ENCODE data around the gene PTPRN2. TPM values are rescaled to one million over a fixed set of nuclear protein-coding genes. Genes with fewer than 3 reads are reported as not detected.

Gene PTPRN2
- total RNA-seq, 1 experiment from 2014 or later = not detected

DNA sequence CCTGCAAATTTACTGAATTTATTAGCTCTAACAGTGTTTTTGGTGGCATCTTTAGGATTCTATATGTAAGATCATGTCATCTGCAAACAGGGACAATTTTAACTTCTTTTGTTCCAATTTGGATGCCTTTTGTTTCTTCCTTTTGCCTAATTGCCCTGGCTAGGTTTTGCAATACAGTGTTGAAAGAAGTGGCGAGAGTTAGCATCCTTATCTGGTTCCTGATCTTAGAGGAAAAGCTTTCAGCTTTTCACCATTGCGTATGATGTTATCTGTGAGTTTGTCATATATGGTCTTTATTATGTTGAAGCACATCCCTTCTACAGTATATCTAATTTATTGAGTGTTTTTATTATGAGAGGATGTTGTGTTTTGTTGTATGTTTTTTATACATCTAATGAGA is 301.4 kb downstream of the PTPRN2 start:
- CTCF ChIA-PET = no interaction called here
- no peak for DNase-seq
- no TSS peak for BruUV-seq (replicated peaks)

GRCh38 chr7:158285383-158285770 is 302.2 kb downstream of the PTPRN2 start:
- H2AFZ ChIP-seq = no peak overlapping the region
- CTCF ChIA-PET = no interaction called here
- no peak overlapping the region for H3K4me3 ChIP-seq
- no peaks in the 10 kb centered on the region for H3K9me3 ChIP-seq (ENCODE audit: insufficient read depth, low read depth)
- no peak for TF ChIP-seq EZH2 (IDR thresholded peaks at IDR 0.05; ENCODE audit: low read depth)
- TF ChIP-seq CTCF (conservative IDR thresholded peaks at IDR 0.05) = no peak
- H3K27ac ChIP-seq = no peak overlapping the region
- no peaks in the 10 kb centered on the region for H3K4me1 ChIP-seq (replicated peaks; ENCODE audit: insufficient read depth)
- H3F3A ChIP-seq (ENCODE audit: insufficient read depth, low read depth) = no peaks in the 10 kb centered on the region
- no peaks in the 10 kb centered on the region for H3K79me2 ChIP-seq (ENCODE audit: low read depth)
- no peak for DNase-seq
- intact Hi-C loops (cut with micrococcal nuclease; ENCODE audit: unreplicated experiment) = no loop called here
- no TSS peak for BruUV-seq (replicated peaks)
- H3K4me2 ChIP-seq = no peak overlapping the region
- POLR2A ChIA-PET (ENCODE audit: unreplicated experiment) = no interaction called here
- H4K20me1 ChIP-seq (ENCODE audit: insufficient read depth) = no peaks in the 10 kb centered on the region
- H3K9me2 ChIP-seq (ENCODE audit: insufficient read depth) = no peaks in the 10 kb centered on the region
- H3K36me3 ChIP-seq (ENCODE audit: low read depth) = no peaks in the 10 kb centered on the region
- H3K27me3 ChIP-seq (ENCODE audit: insufficient read depth, low read depth) = peaks cover 73% of the 10 kb centered on the region

More for the DNA sequence above, 301.4 kb downstream of the PTPRN2 start:
- POLR2A ChIA-PET (ENCODE audit: unreplicated experiment) = no interaction called here
- Histone ChIP-seq H2AFZ (no peak overlapping the region), H3K36me3 (ENCODE audit: low read depth) (no peaks in the 10 kb centered on the region), H4K20me1 (ENCODE audit: insufficient read depth) (no peaks in the 10 kb centered on the region), H3K4me2 (no peak overlapping the region), H3K9me2 (ENCODE audit: insufficient read depth) (no peaks in the 10 kb centered on the region), H3F3A (ENCODE audit: insufficient read depth, low read depth) (no peaks in the 10 kb centered on the region), H3K27ac (no peak overlapping the region), H3K79me2 (ENCODE audit: low read depth) (no peaks in the 10 kb centered on the region), H3K4me3 (no peak overlapping the region), H3K4me1 (replicated peaks; ENCODE audit: insufficient read depth) (no peaks in the 10 kb centered on the region), H3K27me3 (ENCODE audit: insufficient read depth, low read depth) (peaks cover 64% of the 10 kb centered on the region), H3K9me3 (ENCODE audit: insufficient read depth, low read depth) (no peaks in the 10 kb centered on the region)
- TF ChIP-seq EZH2 (IDR thresholded peaks at IDR 0.05; ENCODE audit: low read depth) (no peak), CTCF (conservative IDR thresholded peaks at IDR 0.05) (no peak)
- intact Hi-C loops (cut with micrococcal nuclease; ENCODE audit: unreplicated experiment) = no loop called here

DNA sequence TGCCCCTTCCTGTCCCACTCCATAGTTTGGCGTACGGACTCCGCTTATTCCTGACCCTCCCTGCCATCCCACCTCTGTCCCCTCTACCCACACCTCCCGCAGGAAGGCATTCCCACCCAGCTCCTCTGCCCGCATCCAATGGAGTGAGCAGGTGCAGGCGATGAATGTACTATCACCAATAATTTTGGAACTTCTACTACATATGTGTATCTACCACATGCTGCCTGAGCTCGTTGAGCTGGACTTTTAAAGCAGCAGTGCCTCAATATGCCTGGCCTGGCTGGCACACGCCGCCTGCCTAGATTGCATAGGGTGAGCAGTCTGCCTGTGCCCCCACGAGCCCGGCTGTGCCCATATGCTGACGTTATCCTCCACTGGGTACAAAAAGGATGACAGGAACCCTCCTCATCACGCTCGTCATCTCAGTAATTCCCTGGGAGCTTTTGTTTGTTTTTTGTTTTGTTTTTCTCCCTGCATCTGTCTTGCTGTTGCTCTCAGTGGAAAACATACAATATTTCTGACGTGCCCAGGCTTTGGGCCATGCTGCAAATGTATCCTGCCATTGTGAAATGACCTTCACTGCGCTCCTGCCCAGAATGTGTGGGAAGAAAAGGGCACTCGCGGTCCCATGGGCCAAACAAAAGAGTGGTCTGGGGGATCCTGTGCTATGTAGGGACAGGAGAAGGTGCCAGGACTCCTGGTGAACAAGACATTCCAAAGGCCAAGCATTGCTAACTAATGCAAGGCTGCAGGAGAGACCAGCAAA is 302.8 kb downstream of the PTPRN2 start:
- intact Hi-C loops (cut with micrococcal nuclease; ENCODE audit: unreplicated experiment) = no loop called here
- POLR2A ChIA-PET (ENCODE audit: unreplicated experiment) = no interaction called here
- no TSS peak for BruUV-seq (replicated peaks)

More for the DNA sequence above, 302.8 kb downstream of the PTPRN2 start:
- Histone ChIP-seq H3K9me2 (ENCODE audit: insufficient read depth) (no peaks in the 10 kb centered on the region), H3K4me1 (replicated peaks; ENCODE audit: insufficient read depth) (no peaks in the 10 kb centered on the region), H3K27ac (no peak overlapping the region), H3K9me3 (ENCODE audit: insufficient read depth, low read depth) (no peaks in the 10 kb centered on the region), H4K20me1 (ENCODE audit: insufficient read depth) (no peaks in the 10 kb centered on the region), H3K36me3 (ENCODE audit: low read depth) (no peaks in the 10 kb centered on the region), H3K4me2 (no peak overlapping the region), H3K79me2 (ENCODE audit: low read depth) (no peaks in the 10 kb centered on the region), H3F3A (ENCODE audit: insufficient read depth, low read depth) (no peaks in the 10 kb centered on the region), H3K27me3 (ENCODE audit: insufficient read depth, low read depth) (peaks cover 78% of the 10 kb centered on the region), H2AFZ (no peak overlapping the region), H3K4me3 (no peak overlapping the region)
- no peak for DNase-seq
- TF ChIP-seq CTCF (conservative IDR thresholded peaks at IDR 0.05) = no peak
- no peak for TF ChIP-seq EZH2 (IDR thresholded peaks at IDR 0.05; ENCODE audit: low read depth)
- CTCF ChIA-PET = no interaction called here

Measured in PC-9 (cell line).